ENCODE results near the gene AAK1. TPM values are rescaled to one million over a fixed set of nuclear protein-coding genes. Genes with fewer than 3 reads are reported as not detected.
"Not testable (repeated sequence)": the region's sequence is repeated elsewhere in the genome, so short reads cannot be mapped to it uniquely, and the experiment has no call there.

Gene AAK1
- total RNA-seq, 1 donor from 2014 or later: 43.4 TPM

DNA sequence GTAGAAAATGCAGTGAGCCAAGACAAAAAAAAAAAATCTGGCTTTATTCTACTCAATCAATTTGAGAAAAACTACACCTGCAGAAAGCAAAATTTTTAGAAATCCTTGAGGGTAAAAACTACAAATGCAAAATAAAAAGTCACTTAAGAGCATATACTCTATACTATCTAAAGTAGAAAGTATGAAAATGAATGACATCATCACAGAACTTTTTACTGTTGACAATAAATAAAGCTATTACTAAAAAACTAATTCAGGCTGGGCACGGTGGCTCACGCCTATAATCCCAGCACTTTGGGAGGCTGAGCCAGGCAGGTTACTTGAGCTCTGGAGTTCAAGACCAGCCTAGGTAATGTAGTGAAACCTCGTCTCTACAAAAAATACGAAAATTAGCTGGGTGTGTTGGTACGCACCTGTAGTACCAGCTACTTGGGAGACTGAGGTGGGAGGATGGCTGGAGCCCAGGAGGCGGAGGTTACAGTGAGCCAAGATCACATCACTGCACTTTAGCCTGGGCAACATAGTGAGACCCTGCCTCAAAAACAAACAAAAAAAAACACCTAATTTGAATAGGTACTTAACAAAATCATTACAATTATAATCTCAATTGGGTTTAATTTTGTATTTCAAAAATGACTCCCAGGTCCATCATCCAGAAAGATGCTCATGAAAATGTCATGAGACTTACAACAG, 213.9 kb downstream of the AAK1 start:
- H3K4me1 Mint-ChIP-seq (ENCODE audit: low read depth): peaks cover 1% of the 10 kb centered on the region
- TF ChIP-seq, protein P1, sequence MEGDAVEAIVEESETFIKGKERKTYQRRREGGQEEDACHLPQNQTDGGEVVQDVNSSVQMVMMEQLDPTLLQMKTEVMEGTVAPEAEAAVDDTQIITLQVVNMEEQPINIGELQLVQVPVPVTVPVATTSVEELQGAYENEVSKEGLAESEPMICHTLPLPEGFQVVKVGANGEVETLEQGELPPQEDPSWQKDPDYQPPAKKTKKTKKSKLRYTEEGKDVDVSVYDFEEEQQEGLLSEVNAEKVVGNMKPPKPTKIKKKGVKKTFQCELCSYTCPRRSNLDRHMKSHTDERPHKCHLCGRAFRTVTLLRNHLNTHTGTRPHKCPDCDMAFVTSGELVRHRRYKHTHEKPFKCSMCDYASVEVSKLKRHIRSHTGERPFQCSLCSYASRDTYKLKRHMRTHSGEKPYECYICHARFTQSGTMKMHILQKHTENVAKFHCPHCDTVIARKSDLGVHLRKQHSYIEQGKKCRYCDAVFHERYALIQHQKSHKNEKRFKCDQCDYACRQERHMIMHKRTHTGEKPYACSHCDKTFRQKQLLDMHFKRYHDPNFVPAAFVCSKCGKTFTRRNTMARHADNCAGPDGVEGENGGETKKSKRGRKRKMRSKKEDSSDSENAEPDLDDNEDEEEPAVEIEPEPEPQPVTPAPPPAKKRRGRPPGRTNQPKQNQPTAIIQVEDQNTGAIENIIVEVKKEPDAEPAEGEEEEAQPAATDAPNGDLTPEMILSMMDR (IDR thresholded peaks at IDR 0.05; ENCODE audit: unreplicated experiment): no peak
- H3K4me3 Mint-ChIP-seq (ENCODE audit: low read depth): no peak overlapping the region
- no peaks in the 10 kb centered on the region for H3K9me3 Mint-ChIP-seq (ENCODE audit: low read depth)
- DNase-seq (ENCODE audit: low spot score, unreplicated experiment): no peak
- H3K36me3 Mint-ChIP-seq (ENCODE audit: insufficient read depth): peaks cover 5% of the 10 kb centered on the region
- H3K27me3 Mint-ChIP-seq: no peaks in the 10 kb centered on the region
- no peak overlapping the region for H3K27ac Mint-ChIP-seq

DNA sequence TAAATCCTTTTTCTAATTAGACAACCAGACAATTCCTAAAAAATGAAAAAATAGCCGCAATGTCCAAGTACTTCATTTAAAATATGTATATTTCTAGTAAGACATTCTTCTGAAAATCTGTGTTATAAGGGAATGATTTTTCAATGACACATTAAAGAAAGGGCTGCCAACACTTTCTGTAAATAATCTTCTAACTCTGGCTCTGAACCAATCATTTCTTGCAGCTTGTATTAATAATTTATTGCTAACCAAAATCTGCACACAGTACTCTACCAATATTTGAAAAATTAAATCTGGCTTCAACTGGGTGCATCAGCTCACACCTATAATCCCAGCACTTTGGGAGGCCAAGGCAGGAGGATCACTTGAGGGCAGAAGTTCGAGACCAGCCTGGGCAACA, 214.6 kb downstream of the AAK1 start:
- Mint-ChIP-seq H3K9me3 (ENCODE audit: low read depth) (no peaks in the 10 kb centered on the region), H3K27ac (no peak overlapping the region), H3K4me3 (ENCODE audit: low read depth) (no peak overlapping the region), H3K4me1 (ENCODE audit: low read depth) (no peaks in the 10 kb centered on the region), H3K36me3 (ENCODE audit: insufficient read depth) (peaks cover 3% of the 10 kb centered on the region), H3K27me3 (no peaks in the 10 kb centered on the region)
- TF ChIP-seq, protein P1 (IDR thresholded peaks at IDR 0.05; ENCODE audit: unreplicated experiment): no peak
- no peak for DNase-seq (ENCODE audit: low spot score, unreplicated experiment)

DNA sequence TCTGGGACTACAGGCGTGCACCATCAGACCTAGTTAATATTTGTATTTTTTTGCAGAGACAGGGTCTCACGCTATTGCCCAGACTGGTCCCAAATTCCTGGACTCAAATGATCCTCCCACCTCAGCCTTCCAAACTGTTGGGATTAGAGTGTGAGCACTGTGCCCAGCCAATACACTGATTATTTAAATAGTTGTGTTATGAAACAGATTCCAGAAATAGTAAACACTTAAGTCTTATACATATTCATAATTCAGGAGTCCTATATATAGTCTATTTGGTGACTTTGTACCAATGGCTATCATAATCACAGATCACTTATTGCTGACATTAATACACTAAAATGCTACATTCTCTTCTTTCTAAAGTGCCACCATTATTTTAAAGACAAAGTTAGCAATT, 219.1 kb downstream of the AAK1 start:
- Mint-ChIP-seq H3K36me3 (ENCODE audit: insufficient read depth) (peaks cover 13% of the 10 kb centered on the region), H3K27me3 (no peaks in the 10 kb centered on the region), H3K9me3 (ENCODE audit: low read depth) (no peaks in the 10 kb centered on the region), H3K4me3 (ENCODE audit: low read depth) (no peak overlapping the region), H3K27ac (no peak overlapping the region), H3K4me1 (ENCODE audit: low read depth) (no peaks in the 10 kb centered on the region)
- no peak for DNase-seq (ENCODE audit: low spot score, unreplicated experiment)
- TF ChIP-seq, protein P1 (IDR thresholded peaks at IDR 0.05; ENCODE audit: unreplicated experiment): no peak

DNA sequence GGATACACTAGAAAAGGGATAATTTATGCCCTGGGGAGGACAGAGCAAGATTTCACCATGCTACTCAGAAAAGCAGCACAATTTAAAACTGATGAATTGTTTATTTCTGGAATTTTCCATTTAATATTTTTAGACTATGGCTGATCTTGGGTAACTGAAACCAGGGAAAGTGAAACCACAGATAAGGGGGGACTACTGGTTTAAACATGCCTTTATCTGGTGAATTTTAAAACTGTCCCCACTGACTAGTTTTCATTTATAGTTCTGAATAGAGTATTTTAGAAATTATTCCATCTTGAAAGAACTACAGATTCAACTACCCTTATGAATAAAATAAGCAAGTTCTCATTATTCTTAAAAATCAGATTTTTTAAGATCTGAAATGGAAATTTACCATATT, 221.3 kb downstream of the AAK1 start:
- no peaks in the 10 kb centered on the region for H3K27me3 Mint-ChIP-seq
- no peaks in the 10 kb centered on the region for H3K9me3 Mint-ChIP-seq (ENCODE audit: low read depth)
- H3K27ac Mint-ChIP-seq: no peak overlapping the region
- DNase-seq (ENCODE audit: low spot score, unreplicated experiment): no peak
- peaks cover 17% of the 10 kb centered on the region for H3K36me3 Mint-ChIP-seq (ENCODE audit: insufficient read depth)
- TF ChIP-seq, protein P1 (IDR thresholded peaks at IDR 0.05; ENCODE audit: unreplicated experiment): no peak
- no peaks in the 10 kb centered on the region for H3K4me1 Mint-ChIP-seq (ENCODE audit: low read depth)
- no peak overlapping the region for H3K4me3 Mint-ChIP-seq (ENCODE audit: low read depth)

DNA sequence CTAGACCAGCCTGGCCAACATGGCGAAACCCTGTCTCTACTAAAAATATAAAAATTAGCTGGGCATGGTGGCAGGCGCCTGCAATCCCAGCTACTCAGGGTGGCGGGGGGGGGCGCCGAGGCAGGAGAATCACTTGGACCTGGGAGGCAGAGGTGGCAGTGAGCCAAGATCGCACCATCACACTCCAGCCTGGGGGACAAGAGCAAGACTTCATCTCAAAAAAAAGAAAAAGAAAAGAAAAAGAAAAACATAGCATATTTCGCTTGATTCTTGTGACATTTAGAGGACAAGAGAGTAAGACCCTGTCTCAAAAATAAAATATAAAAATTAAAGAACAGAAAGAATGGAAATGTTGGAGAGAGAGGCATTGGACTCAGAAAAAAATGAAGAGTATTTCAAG, 224.4 kb downstream of the AAK1 start:
- DNase-seq (ENCODE audit: low spot score, unreplicated experiment); H3K27me3 Mint-ChIP-seq; H3K4me1 Mint-ChIP-seq (ENCODE audit: low read depth); H3K9me3 Mint-ChIP-seq (ENCODE audit: low read depth); H3K27ac Mint-ChIP-seq; H3K4me3 Mint-ChIP-seq (ENCODE audit: low read depth): not testable (repeated sequence)
- H3K36me3 Mint-ChIP-seq (ENCODE audit: insufficient read depth): peaks cover 25% of the 10 kb centered on the region

DNA sequence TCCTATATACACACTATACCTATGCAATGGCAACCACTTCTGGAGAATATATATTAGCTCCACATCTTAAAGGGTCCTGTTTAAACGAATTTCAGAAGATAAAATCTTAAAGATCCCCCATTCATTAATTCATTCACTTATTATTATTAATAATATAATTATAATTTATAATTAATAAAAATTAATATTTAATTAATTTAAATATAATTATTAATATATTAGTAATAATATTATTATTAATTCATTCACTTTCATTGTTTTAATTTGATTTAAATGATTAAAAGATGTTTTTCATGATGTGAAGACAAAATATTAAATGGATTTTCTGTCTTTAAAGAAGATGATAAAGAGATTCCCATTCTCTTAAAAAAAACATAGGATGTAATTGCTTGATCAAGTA, 227.4 kb downstream of the AAK1 start:
- H3K36me3 Mint-ChIP-seq (ENCODE audit: insufficient read depth): peaks cover 23% of the 10 kb centered on the region
- H3K4me1 Mint-ChIP-seq (ENCODE audit: low read depth): no peaks in the 10 kb centered on the region
- TF ChIP-seq, protein P1 (IDR thresholded peaks at IDR 0.05; ENCODE audit: unreplicated experiment): no peak
- no peak overlapping the region for H3K27ac Mint-ChIP-seq
- H3K9me3 Mint-ChIP-seq (ENCODE audit: low read depth): no peaks in the 10 kb centered on the region
- H3K27me3 Mint-ChIP-seq: no peaks in the 10 kb centered on the region
- no peak for DNase-seq (ENCODE audit: low spot score, unreplicated experiment)
- H3K4me3 Mint-ChIP-seq (ENCODE audit: low read depth): no peak overlapping the region
